Activated CD4-positive, alpha-beta T cell treated with anti-CD3 and anti-CD28 coated beads for 48 hours (primary cell): ENCODE results near the gene OR13J1.

Source experiments
- DNase-seq: peaks from one replicate; pipeline ENCODE4 v3.0.0-alpha.2; 2020

OR13J1 gene

DNA sequence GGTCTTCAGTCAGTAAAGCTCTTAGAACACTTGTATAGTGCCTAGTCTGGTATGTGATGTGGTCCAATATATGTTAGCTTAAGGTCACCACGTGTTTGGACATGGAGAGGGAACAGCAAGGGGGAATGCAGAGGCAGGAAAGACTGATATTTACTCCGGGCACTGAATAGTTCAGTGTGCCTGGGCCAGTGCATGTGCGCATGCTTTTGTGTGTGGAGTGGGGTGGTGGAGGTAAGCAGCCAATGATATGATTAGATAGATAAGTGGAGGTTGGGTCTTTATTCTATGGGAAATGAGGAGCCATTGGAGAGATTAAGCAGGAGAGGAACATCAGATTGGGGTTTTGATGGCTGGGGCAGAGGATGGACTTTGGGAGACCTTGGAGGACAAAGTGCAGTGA, 14.0 kb downstream of the OR13J1 start:
- DNase-seq, result no peak

GRCh38 chr9:35854091-35854762, 16.0 kb downstream of the OR13J1 start:
- DNase-seq, result no peak

DNA sequence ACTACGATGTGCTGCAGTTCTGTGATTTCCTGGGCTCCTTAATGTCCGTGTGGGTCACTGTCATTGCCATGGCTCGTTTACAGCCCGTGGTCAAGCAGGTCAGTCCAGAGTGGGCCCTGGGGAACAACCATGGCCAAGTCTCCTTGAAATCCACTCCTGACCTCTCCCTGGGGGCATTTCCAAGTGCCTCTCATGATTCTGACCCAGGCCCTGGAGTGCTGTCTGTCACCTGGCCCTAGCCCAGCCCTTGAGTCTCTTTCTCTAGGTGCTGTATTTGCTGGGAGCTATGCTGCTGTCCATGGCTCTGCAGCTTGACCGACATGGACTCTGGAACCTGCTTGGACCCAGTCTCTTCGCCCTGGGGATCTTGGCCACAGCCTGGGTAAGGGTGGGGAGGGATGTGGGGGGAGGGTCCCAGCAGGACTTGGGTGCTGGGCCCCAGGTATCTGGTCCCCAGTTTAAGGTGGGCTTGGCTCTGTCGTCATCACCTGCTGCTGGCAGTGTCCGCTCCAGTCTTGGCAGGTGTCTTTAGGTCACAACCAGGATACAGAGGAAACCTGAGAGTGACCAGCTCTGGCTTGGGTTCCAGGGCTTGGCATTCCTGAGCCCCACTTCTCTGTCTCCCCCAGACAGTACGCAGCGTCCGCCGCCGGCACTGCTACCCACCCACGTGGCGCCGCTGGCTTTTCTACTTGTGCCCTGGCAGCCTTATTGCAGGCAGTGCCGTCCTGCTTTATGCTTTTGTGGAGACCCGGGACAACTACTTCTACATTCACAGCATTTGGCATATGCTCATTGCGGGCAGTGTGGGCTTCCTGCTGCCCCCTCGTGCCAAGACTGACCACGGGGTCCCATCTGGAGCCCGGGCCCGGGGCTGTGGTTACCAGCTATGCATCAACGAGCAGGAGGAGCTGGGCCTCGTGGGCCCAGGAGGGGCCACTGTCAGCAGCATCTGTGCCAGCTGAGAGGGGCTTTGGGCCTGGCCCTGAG, 17.0 kb downstream of the OR13J1 start:
- no peak for DNase-seq

GRCh38 chr9:35852267-35852815, 17.9 kb downstream of the OR13J1 start:
- no peak for DNase-seq

DNA sequence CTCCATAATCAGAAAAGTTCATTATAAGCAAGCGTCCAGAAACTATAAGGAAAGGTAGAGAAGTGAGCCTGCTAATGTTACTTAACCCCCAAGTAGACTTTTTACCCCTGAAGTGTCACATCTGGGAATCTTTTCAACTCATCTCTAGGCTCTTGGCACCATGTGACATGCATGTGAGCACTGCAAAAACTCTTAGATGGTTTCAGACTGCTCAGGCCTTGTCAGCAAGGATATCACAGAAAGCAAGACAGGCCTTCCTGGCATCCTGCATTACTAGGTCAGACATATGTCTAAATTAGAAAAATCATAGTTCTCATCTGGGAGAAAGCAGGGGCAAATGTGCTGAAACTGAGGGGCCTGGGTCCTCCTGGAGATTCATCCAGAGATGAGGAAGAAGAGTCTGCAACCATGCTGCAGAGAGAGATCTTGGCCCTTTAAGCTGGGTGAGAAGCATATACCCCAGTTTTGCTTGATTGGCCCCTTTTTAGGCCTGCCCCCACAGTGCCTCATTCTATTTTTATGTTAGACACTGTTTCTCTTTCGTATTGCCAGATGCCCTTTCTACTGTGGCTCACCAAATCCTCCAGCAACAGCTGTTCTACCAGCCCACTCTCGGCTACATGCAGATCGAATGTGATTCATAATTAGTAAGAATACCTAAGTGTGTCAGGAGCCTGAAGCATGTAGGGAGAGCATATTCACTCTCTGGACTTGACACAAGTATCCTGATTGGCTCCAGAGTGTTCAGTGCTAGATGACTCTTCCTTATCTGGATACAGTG, 22.2 kb downstream of the OR13J1 start:
- DNase-seq, result peak; percentile 71

DNA sequence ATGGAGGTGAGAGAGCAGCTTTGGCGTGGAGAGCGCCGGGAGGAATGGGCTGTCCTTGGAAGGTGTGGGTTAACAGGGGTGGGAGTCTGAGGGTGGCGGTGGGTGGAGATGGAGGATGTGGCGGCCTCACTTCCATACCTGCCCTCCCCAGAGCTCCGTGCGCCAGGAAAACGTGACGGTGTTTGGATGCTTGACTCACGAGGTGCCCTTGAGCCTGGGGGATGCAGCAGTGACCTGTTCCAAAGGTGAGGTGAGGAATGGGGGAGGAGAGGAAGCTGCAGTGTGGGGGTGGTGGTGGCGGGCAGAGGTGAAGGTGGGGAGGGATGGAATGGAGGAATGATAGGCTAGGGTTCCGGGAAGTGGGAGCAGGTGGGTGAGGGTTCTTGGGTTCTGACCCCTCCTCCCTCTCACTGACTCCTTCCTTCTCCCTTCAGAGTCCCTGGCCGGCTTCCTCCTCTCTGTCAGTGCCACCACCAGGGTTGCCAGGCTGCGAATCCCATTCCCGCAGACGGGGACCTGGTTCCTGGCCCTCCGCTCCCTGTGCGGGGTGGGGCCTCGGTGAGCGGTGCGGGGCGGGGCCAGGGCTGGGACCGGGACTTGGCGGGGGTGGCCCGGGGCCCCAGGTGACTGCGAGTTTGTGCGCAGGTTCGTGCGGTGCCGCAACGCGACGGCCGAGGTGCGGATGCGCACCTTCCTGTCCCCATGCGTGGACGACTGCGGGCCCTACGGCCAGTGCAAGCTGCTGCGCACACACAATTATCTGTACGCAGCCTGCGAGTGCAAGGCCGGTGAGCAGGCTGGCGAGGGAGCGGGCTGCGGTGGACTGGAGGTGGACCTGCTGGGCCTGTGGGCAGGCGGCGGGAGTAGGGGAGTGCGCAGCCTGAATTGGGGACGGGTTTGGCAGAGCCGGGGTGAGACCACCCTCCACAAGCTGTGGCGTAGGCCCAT, 24.1 kb downstream of the OR13J1 start:
- DNase-seq, result no peak

- DNase-seq, result no peak
Observed at GRCh38 chr9:35844628-35845270, 25.5 kb downstream of the OR13J1 start.

GRCh38 chr9:35842795-35843194, 27.4 kb downstream of the OR13J1 start:
- DNase-seq, result no peak

- no peak for DNase-seq
Observed at GRCh38 chr9:35842020-35842745, 28.0 kb downstream of the OR13J1 start.

GRCh38 chr9:35841645-35841900, 28.6 kb downstream of the OR13J1 start:
- DNase-seq, result no peak

DNA sequence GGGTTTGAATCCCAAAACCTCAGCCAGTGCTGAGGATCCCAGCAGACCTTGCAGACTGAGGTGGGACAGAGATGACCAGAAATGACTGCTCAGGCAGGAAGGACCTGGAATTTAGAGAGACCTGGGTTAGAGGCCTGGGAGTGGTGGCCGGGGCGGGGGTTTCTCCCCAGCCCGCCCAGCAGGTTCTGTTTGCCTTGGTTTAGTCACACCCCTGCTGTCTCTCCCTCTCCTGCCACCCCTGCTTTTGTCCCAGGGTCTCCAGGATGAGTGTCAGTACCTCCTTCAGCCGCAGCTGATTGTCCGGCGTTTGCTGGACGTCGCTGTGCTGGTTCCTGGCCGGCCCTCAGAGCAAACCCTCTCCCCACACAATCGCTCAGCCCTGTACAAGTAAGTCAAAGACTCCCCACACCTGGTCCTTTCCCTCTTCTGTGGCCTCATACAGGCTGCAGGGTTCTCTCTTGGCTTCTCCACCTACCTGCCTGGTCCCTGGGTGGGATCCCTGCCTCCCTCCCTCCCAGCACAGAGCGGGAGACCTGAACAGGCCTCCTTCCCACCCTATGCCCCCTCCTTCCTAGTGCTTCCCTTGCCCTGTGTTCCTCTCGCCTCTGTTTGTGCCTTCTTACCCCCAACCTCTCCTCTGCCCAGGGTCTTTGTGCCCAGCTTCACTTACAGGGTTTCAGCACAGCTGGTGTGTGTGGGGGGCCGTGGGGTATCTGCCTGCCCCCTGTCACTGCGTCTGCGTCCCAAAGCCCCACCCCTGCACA, 29.1 kb downstream of the OR13J1 start:
- DNase-seq, result no peak

DNA sequence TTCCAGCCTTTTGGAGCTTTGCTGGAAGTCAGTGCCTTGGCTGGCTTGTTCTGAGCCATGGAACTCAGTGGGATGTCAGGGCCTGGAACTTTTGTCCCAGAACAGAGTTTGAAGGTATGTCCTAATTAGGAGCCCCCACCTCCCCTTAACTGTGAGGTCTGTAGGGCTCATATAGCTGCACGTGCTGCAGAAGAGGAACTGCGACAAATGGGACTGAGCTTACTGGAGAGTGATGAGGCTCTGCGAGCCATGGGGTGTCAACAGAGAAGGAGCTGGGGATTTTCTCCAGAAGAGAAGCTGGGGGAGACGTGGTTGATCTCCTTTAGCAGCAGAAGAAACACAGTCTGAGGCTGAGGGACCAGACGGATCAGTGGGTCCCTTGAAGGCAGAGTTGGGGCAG, 30.3 kb downstream of the OR13J1 start:
- DNase-seq, result no peak

GRCh38 chr9:35836595-35836994, 33.6 kb downstream of the OR13J1 start:
- no peak for DNase-seq

DNA sequence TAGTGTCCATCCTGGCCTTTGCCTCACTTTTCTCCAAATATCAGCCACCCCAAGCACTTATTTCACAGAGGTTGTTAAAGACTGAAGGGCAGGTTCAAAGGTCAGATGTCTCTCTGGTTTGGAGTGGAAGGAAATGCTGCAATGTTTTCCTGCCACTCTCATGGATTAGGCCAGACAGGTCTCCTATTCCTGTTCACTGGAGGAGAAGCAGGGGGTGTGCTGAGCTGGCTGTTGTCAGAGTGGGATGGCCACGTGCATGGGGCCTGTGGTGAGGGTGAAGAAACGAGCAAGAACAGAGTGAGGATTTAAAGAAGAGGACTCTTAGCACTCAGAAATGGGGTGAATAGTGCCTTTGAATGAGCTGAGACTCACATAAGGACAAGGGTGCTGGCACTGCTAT, 34.4 kb downstream of the OR13J1 start:
- no peak for DNase-seq

GRCh38 chr9:35835216-35835632, 35.0 kb downstream of the OR13J1 start:
- peak; percentile 27 for DNase-seq

GRCh38 chr9:35834260-35835215, 35.7 kb downstream of the OR13J1 start:
- DNase-seq, result no peak

GRCh38 chr9:35832814-35833213, 37.4 kb downstream of the OR13J1 start:
- DNase-seq, result no peak

DNA sequence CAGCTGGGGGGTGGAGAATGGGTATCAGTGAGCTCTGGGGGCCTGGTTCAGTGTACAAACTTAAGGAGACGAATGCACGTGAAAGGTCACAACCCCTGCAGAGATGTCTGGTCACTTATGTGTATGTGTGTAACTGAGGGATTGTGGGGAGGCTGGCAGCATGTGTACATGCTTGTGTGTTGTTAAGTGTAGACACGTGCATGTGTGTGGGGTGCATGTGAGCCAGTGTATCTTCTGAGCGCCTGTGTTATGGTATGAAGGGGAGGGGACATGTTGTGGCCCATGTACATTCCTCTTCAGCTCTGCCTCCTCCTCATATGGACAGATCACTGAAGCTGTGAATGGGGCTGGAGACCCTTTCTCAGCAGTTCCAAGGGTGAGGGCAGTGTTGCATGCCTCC, 39.2 kb downstream of the OR13J1 start:
- DNase-seq, result no peak

GRCh38 chr9:35829764-35830096, 40.5 kb downstream of the OR13J1 start:
- DNase-seq, result no peak
